ENCODE measurements around the gene KANK4. TPM values are rescaled to one million over a fixed set of nuclear protein-coding genes. Genes with fewer than 3 reads are reported as not detected.

The KANK4 gene
- polyA plus RNA-seq, 1 donor (not counting 4 experiments of a cell fraction or from before 2014, with no cell fraction given) = 0.92 TPM

DNA sequence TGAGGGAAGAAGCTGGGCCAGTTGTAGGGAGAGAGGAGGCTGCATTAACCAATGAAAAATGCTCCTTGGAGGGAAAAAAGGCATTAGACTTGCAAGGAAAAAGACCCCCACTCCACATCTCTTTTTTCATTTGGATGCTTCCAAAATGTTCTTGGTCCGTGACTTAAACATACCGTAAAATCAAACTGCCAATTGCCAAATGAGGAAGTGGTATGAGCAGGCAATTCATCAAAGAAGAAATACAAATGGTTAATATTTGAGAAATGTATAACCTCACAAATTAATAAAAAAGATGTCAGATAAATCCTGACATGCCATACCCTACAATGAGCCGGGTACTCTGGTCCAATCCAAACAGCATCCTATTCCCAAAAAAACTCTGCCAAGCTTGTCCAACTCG lies 30.6 kb downstream of the KANK4 start:
- Histone ChIP-seq H3K27ac (ENCODE audit: control insufficient read depth, insufficient read depth, low read length) (no peak overlapping the region), H3K79me2 (ENCODE audit: control insufficient read depth, insufficient read depth, low read length) (no peaks in the 10 kb centered on the region), H3K9me1 (ENCODE audit: control insufficient read depth, extremely low read depth, insufficient read depth, low read length) (no peaks in the 10 kb centered on the region), H3K9ac (ENCODE audit: control insufficient read depth, extremely low read depth, insufficient read depth, low read length) (no peak overlapping the region), H3K4me3 (ENCODE audit: control insufficient read depth in 2 of 3, extremely low read depth in 1 of 3, insufficient read depth in 2 of 3, low read depth in 1 of 3, low read length in 3 of 3) (no peak overlapping the region), H4K20me1 (ENCODE audit: control insufficient read depth, extremely low read depth, insufficient read depth, low read length) (no peaks in the 10 kb centered on the region), H3K4me2 (ENCODE audit: control insufficient read depth, extremely low read depth, insufficient read depth, low read depth, low read length) (no peak overlapping the region), H3K27me3 (ENCODE audit: control insufficient read depth, extremely low read depth, insufficient read depth, low read length) (no peaks in the 10 kb centered on the region), H3K36me3 (ENCODE audit: control insufficient read depth in 2 of 2, extremely low read depth in 1 of 2, insufficient read depth in 2 of 2, low read length in 2 of 2) (no peaks in the 10 kb centered on the region), H3K4me1 (ENCODE audit: control insufficient read depth, extremely low read depth, insufficient read depth, low read length) (peaks cover 12% of the 10 kb centered on the region), H2AFZ (ENCODE audit: control insufficient read depth, low read length) (no peak overlapping the region), H3K9me3 (ENCODE audit: control insufficient read depth, low read depth, low read length) (no peaks in the 10 kb centered on the region)
- no peak for DNase-seq (ENCODE audit: low read depth, low spot score)
- TF ChIP-seq EZH2 (IDR thresholded peaks at IDR 0.05; ENCODE audit: low read length) (no peak), CTCF (optimal IDR thresholded peaks at IDR 0.05 in 1 of 3, IDR thresholded peaks at IDR 0.05 in 1 of 3, conservative IDR thresholded peaks at IDR 0.05 in 1 of 3; ENCODE audit: extremely low read depth in 1 of 3, insufficient read depth in 2 of 3, low read length in 3 of 3) (no peak)
- no peak for FAIRE-seq
- dilution Hi-C loops (cut with MboI; ENCODE audit: extremely low pct_ligation_motif_present, low sequenced_read_pairs) = no loop called here

DNA sequence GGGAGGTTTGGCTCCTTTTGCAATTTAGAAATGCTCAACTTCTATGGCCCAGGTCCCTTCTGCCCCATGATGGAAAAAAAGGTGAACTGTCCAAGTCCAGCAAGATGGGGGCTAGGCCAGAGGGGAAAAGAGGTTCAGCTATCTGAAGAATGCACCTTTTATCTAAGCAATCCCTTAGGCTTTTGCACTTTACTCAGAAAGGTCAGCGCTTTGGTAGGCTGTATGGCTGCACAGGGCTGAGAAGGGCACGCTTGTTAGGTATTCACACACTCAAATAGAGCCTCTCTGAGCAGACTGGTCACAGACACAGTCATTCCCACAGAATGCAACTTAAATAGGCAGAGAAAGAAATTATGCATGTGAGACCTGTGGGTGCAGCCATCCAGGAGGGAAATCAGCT lies 31.0 kb downstream of the KANK4 start:
- no peaks in the 10 kb centered on the region for H4K20me1 ChIP-seq (ENCODE audit: control insufficient read depth, extremely low read depth, insufficient read depth, low read length)
- no peak for DNase-seq (ENCODE audit: low read depth, low spot score)
- H3K36me3 ChIP-seq (ENCODE audit: control insufficient read depth in 2 of 2, extremely low read depth in 1 of 2, insufficient read depth in 2 of 2, low read length in 2 of 2) = no peaks in the 10 kb centered on the region
- no peaks in the 10 kb centered on the region for H3K27me3 ChIP-seq (ENCODE audit: control insufficient read depth, extremely low read depth, insufficient read depth, low read length)
- H2AFZ ChIP-seq (ENCODE audit: control insufficient read depth, low read length) = no peak overlapping the region
- no peaks in the 10 kb centered on the region for H3K9me3 ChIP-seq (ENCODE audit: control insufficient read depth, low read depth, low read length)
- FAIRE-seq = no peak
- peaks cover 12% of the 10 kb centered on the region for H3K4me1 ChIP-seq (ENCODE audit: control insufficient read depth, extremely low read depth, insufficient read depth, low read length)
- TF ChIP-seq CTCF (optimal IDR thresholded peaks at IDR 0.05 in 1 of 3, IDR thresholded peaks at IDR 0.05 in 1 of 3, conservative IDR thresholded peaks at IDR 0.05 in 1 of 3; ENCODE audit: extremely low read depth in 1 of 3, insufficient read depth in 2 of 3, low read length in 3 of 3) = no peak
- no peak for TF ChIP-seq EZH2 (IDR thresholded peaks at IDR 0.05; ENCODE audit: low read length)
- no peak overlapping the region for H3K9ac ChIP-seq (ENCODE audit: control insufficient read depth, extremely low read depth, insufficient read depth, low read length)
- H3K79me2 ChIP-seq (ENCODE audit: control insufficient read depth, insufficient read depth, low read length) = no peaks in the 10 kb centered on the region
- no peak overlapping the region for H3K27ac ChIP-seq (ENCODE audit: control insufficient read depth, insufficient read depth, low read length)
- H3K4me3 ChIP-seq (ENCODE audit: control insufficient read depth in 2 of 3, extremely low read depth in 1 of 3, insufficient read depth in 2 of 3, low read depth in 1 of 3, low read length in 3 of 3) = no peak overlapping the region
- dilution Hi-C loops (cut with MboI; ENCODE audit: extremely low pct_ligation_motif_present, low sequenced_read_pairs) = no loop called here
- H3K9me1 ChIP-seq (ENCODE audit: control insufficient read depth, extremely low read depth, insufficient read depth, low read length) = no peaks in the 10 kb centered on the region
- H3K4me2 ChIP-seq (ENCODE audit: control insufficient read depth, extremely low read depth, insufficient read depth, low read depth, low read length) = no peak overlapping the region

Measured in keratinocyte (primary cell).